ENCODE data around the gene IFI27L1.

DNA sequence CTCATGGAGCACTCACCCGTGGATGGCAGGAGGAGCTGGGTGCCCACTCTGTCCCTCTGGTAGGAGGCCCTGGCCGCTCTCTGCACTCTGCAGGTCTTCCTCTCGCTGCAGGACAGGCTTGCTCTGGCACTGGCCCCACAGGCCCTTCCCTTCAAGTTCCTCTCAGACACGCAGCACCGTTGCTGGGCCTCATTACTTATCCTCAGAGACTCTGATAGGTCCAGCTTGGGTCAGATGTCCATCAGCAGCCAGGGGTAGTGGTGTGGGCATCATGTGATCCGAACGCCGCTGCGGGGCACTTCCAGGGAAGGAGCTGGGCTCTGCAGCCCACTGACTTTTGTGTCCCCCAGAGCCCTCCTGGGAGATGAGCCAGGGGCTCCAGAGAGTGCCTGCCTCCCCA is 43.2 kb upstream of the IFI27L1 start:
- TF ChIP-seq, protein P1, sequence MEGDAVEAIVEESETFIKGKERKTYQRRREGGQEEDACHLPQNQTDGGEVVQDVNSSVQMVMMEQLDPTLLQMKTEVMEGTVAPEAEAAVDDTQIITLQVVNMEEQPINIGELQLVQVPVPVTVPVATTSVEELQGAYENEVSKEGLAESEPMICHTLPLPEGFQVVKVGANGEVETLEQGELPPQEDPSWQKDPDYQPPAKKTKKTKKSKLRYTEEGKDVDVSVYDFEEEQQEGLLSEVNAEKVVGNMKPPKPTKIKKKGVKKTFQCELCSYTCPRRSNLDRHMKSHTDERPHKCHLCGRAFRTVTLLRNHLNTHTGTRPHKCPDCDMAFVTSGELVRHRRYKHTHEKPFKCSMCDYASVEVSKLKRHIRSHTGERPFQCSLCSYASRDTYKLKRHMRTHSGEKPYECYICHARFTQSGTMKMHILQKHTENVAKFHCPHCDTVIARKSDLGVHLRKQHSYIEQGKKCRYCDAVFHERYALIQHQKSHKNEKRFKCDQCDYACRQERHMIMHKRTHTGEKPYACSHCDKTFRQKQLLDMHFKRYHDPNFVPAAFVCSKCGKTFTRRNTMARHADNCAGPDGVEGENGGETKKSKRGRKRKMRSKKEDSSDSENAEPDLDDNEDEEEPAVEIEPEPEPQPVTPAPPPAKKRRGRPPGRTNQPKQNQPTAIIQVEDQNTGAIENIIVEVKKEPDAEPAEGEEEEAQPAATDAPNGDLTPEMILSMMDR (IDR thresholded peaks at IDR 0.05 in 2 of 3, conservative IDR thresholded peaks at IDR 0.05 in 1 of 3; ENCODE audit: borderline replicate concordance in 1 of 3, insufficient read depth in 1 of 3, low read depth in 2 of 3, low read length in 2 of 3) = no peak
- TF ChIP-seq JUND (IDR thresholded peaks at IDR 0.05) (no peak), EZH2phosphoT487 (IDR thresholded peaks at IDR 0.05; ENCODE audit: borderline replicate concordance) (no peak), POLR2A (IDR thresholded peaks at IDR 0.05; ENCODE audit: borderline replicate concordance, extremely low read depth, insufficient read depth, insufficient read length) (no peak), SIN3A (IDR thresholded peaks at IDR 0.05; ENCODE audit: low read depth) (no peak), CEBPB (IDR thresholded peaks at IDR 0.05; ENCODE audit: low read depth) (no peak)

Data from HCT116 (cell line).